Ascending aorta (tissue), 2 donors: ENCODE results near the gene MAPK10. TPM values are rescaled to one million over a fixed set of nuclear protein-coding genes. Genes with fewer than 3 reads are reported as not detected.
"Not testable (repeated sequence)": the region's sequence is repeated elsewhere in the genome, so short reads cannot be mapped to it uniquely, and the experiment has no call there.

Experiments used
- DNase-seq, 2 donors: peaks; one replicate each; pipeline ENCODE4 v3.0.0-alpha.2; 2019; ENCODE audit warnings: low spot score in 2 of 2
- H3K27ac ChIP-seq, 2 donors: fragments of 200-600 bp; sonication (generic); one replicate each; pipeline ENCODE4 v1.5.1; 2016 to 2017; ENCODE audit warnings: mild to moderate bottlenecking in 1 of 2
- H3K27me3 ChIP-seq: fragments of 200-600 bp; sonication (generic); one replicate; pipeline ENCODE4 v1.5.1; 2017
- H3K36me3 ChIP-seq, 2 donors: fragments of 200-600 bp; sonication (generic); one replicate each; pipeline ENCODE4 v1.5.1; 2016
- H3K4me1 ChIP-seq, 2 donors: fragments of 200-600 bp; sonication (generic); one replicate each; pipeline ENCODE4 v1.5.1; 2016 to 2017; ENCODE audit warnings: mild to moderate bottlenecking in 1 of 2
- H3K4me3 ChIP-seq, 2 donors: fragments of 200-600 bp; sonication (generic); one replicate each; pipeline ENCODE4 v1.5.1; 2016 to 2017; ENCODE audit warnings: mild to moderate bottlenecking in 1 of 2
- H3K9me3 ChIP-seq, 2 donors: fragments of 200-600 bp; sonication (generic); one replicate each; pipeline ENCODE4 v1.5.1; 2016
- intact Hi-C: fragments of 100-400 bp; cut with DNase I; formaldehyde crosslinking; loops from one replicate; pipeline ENCODE4 v1.15.1; 2023
- total RNA-seq: library from RNA; depleted of rRNA; stranded (reverse); fragments of >200 nt; gene quantifications from one replicate; pipeline ENCODE4 v1.1.0, GENCODE V29; 2016
- TF ChIP-seq, protein P1 (sequence below), 3 experiments: fragments of 200-600 bp in 2 of 3; fragments of 450-650 bp in 1 of 3; sonication (generic) in 2 of 3; IDR thresholded peaks; one replicate each; pipeline ENCODE4 v1.5.1; 2016 to 2019; ENCODE audit warnings: antibody characterized with exemption in 3 of 3, mild to moderate bottlenecking in 1 of 3, moderate library complexity in 1 of 3

MAPK10 gene
- total RNA-seq, 1 donor from 2014 or later = 9.3 TPM

DNA sequence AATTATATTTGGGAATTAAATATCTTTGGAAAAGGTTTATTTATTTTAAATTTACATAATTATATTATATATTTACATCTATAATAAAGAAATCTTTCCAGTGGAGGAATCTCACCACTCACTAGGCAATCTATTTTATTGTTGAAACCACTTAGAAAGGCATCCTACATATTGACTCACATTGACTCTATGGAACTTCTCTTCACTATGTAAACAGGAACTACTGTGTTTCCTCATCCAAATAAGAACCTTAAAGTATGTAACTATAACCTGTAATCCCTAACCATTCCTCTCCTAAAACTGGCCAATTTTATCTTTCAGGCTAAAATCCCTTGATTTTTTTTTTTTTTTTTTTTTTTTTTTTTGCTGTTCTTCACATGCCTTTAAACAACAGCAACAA, 268.7 kb downstream of the MAPK10 start:
- Histone ChIP-seq H3K27me3 (no peaks in the 10 kb centered on the region), H3K36me3 (no peaks in the 10 kb centered on the region), H3K4me3 (no peak overlapping the region), H3K27ac (no peak overlapping the region), H3K9me3 (no peaks in the 10 kb centered on the region), H3K4me1 (no peaks in the 10 kb centered on the region)
- intact Hi-C loops = no loop called here
- no peak for DNase-seq
- TF ChIP-seq, protein P1, sequence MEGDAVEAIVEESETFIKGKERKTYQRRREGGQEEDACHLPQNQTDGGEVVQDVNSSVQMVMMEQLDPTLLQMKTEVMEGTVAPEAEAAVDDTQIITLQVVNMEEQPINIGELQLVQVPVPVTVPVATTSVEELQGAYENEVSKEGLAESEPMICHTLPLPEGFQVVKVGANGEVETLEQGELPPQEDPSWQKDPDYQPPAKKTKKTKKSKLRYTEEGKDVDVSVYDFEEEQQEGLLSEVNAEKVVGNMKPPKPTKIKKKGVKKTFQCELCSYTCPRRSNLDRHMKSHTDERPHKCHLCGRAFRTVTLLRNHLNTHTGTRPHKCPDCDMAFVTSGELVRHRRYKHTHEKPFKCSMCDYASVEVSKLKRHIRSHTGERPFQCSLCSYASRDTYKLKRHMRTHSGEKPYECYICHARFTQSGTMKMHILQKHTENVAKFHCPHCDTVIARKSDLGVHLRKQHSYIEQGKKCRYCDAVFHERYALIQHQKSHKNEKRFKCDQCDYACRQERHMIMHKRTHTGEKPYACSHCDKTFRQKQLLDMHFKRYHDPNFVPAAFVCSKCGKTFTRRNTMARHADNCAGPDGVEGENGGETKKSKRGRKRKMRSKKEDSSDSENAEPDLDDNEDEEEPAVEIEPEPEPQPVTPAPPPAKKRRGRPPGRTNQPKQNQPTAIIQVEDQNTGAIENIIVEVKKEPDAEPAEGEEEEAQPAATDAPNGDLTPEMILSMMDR (IDR thresholded peaks at IDR 0.05) = no peak

DNA sequence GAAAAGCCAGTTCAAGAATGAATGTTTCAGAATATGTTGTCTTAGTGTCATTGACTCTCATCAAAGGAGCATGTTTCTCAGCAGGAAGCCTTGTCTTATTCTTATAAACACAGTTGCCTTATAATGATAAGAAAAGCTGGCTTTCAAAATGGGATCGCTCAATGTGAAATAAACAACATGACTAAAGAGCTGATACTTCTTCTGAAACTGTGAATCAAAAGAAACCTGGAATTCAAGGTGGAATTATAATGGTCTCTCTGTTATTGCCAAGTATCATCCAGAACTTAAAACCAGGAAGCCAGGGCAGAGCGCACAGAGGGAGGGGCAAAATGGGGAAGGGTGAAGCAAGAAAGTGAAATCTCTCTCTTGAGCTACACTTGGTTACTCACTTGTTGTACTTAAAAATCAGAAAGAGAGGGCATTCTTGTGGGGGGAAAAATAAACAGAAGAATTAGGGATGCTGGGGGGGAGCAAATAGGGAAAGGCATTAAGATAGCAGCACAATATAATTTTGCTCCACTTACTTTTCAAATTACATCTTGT, 270.0 kb downstream of the MAPK10 start:
- no peaks in the 10 kb centered on the region for H3K27me3 ChIP-seq
- no peak for DNase-seq

GRCh38 chr4:86089053-86089452, 270.8 kb downstream of the MAPK10 start:
- Histone ChIP-seq H3K9me3 (no peaks in the 10 kb centered on the region), H3K27me3 (no peaks in the 10 kb centered on the region), H3K4me3 (no peak overlapping the region), H3K36me3 (no peaks in the 10 kb centered on the region), H3K27ac (no peak overlapping the region), H3K4me1 (no peaks in the 10 kb centered on the region)
- TF ChIP-seq, protein P1 (IDR thresholded peaks at IDR 0.05) = no peak
- intact Hi-C loops = no loop called here
- DNase-seq = no peak

More for the DNA sequence above, 270.0 kb downstream of the MAPK10 start:
- TF ChIP-seq, protein P1 (IDR thresholded peaks at IDR 0.05) = no peak
- H3K4me1 ChIP-seq = no peaks in the 10 kb centered on the region
- no peak overlapping the region for H3K27ac ChIP-seq
- no peaks in the 10 kb centered on the region for H3K36me3 ChIP-seq
- H3K9me3 ChIP-seq = no peaks in the 10 kb centered on the region
- H3K4me3 ChIP-seq = no peak overlapping the region
- intact Hi-C loops = no loop called here

- H3K27ac ChIP-seq, H3K4me3 ChIP-seq, H3K27me3 ChIP-seq, H3K36me3 ChIP-seq, H3K4me1 ChIP-seq, DNase-seq, H3K9me3 ChIP-seq, intact Hi-C loops: not testable (repeated sequence)
Measured at GRCh38 chr4:86075796-86076195, 284.1 kb downstream of the MAPK10 start.

GRCh38 chr4:86060341-86060740, 299.5 kb downstream of the MAPK10 start:
- Histone ChIP-seq H3K27me3 (no peaks in the 10 kb centered on the region), H3K4me1 (no peaks in the 10 kb centered on the region), H3K36me3 (no peaks in the 10 kb centered on the region), H3K27ac (no peak overlapping the region), H3K4me3 (no peak overlapping the region), H3K9me3 (no peaks in the 10 kb centered on the region)
- TF ChIP-seq, protein P1 (IDR thresholded peaks at IDR 0.05) = no peak
- intact Hi-C loops = no loop called here
- no peak for DNase-seq

GRCh38 chr4:86058621-86059020, 301.2 kb downstream of the MAPK10 start:
- Histone ChIP-seq H3K9me3 (no peaks in the 10 kb centered on the region), H3K36me3 (no peaks in the 10 kb centered on the region), H3K4me3 (no peak overlapping the region), H3K27ac (no peak overlapping the region), H3K4me1 (no peaks in the 10 kb centered on the region), H3K27me3 (no peaks in the 10 kb centered on the region)
- intact Hi-C loops = no loop called here
- TF ChIP-seq, protein P1 (IDR thresholded peaks at IDR 0.05) = no peak
- no peak for DNase-seq
